Stimulated activated CD4-positive, alpha-beta T cell treated with anti-CD3 and anti-CD28 coated beads, Interleukin-12 subunit alpha, Interleukin-12 subunit beta, amount 100 ng/mL, for 4 hours (primary cell): ENCODE data around the gene ITPR2.

Experiments used
- DNase-seq: peaks from one replicate; pipeline ENCODE4 v3.0.0-alpha.2; 2020

Gene ITPR2

DNA sequence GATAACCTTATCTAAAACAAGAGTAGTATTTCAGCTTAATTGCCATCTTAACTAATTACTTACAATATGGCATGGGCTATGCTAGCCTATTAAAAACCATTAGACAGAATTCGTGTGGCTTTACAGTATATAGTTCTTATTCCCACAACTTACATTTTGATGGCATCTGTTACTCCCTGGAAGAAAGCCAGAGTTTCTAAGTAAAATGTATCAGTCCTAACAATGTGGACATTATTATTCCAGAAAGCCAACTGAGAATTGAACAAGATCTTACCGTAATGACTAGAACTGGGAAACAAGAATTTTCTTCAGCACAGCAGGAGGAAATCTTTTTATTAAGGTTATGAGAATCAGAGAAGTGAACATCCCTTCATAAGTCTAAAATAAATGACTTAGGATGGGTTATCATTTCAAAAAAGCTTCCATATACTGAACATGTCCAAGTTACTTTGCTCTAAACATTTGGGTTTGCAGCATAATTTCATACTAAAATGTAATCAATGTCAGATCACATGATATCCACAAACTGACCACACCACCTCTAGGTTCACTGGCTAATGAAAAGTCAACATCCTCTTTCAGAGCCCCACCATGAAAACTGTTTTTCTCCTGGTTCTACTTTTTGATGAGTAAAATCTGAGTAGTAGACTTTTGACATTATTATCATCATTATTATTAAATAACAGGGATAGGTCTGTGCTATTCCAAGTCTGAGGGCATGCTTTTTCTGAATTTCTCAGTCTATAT lies 457.9 kb downstream of the ITPR2 start:
- no peak for DNase-seq

DNA sequence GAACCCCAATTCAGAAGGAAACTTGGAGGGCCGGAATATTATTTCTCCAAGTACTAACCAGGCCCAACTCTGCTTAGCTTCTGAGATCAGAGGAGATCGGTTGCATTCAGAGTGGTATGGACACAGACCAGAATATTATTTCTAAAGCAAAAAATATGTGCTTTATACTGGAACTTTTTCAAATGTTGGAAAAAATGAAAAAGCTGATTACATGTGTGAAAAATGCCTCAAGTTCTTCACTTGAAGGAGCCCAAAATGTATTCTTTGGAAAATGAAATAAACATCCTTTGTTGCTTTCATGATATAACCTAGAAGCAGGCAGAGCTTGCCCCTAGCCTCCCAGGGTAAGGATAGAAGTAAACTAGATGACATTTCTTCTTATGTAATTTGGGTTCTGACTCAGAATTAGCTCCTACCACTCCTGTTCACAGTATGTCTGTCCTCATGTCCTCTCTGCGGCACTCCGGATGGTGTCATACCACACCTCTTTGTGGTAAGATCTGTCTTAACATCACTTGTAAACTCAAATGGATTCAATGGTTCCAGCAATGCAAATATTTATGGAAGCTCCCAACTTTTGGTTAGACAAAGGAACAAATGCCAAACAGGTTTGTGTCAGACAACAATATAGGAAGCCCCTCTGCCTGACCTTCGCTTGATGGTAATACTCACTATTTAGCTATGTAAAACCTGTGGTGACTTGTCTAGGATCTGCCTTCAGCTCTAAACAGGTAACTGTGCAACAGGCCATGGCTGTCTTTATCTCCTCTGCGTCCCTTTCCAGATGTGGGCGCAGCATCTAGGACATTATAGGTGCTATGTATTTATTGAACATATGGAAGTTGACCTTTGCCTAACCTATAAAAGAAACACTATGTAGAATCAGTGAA lies 459.1 kb downstream of the ITPR2 start:
- DNase-seq = no peak

DNA sequence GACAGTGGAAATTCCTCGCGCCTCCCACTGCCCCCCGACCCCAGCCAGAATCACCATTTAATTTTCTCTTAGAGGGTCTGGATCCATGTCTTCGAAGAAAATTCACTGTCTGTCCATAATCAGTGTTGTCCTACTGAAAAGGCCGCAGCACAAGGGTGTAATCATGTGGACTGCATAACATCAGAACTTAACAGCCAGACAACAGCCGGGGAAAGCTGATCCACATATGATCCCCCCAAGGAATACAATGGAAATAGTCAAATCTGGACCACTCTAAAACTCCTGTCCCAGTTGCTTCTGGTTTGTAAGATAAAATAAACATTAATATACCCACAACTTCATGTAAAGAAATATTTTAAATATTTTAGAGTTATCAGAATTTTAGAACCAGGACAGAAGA lies 460.1 kb downstream of the ITPR2 start:
- DNase-seq = no peak

DNA sequence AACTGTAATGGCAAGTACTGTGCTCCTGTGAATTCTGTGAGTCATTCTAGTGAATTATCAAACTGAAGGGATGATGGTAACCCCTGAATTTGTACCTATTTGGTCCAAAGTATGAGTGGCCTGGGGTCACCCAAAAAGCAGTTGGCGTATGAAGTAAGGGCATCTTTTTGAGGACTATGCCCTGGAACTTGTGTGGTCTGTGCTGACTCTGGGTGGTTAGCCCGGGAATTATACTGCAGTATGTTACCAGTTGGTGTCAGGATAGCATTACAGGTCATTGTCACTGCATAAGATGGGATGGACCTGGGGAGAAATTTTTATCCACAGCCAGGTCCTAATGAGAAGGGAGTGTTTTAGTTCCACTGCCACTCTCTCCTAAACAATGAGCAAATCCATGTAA lies 462.9 kb downstream of the ITPR2 start:
- no peak for DNase-seq

DNA sequence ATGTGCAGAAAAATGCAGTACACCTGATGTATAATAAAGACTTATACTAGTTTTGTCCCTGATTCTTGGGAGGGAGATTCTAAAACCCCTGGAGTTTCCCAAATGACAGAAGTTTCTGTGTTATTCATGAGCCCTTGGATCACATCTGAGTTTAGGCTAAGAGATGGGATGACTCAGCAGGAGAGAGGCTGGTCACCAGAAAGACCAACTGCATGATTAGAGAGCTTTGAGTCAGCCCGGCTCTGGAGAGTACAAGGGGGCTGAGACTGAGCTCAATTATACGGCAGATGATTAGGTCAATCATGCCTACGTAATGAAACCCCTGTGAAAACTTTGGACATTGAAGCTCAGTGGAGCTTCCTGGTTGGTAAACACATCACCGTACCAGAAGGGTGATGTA lies 463.4 kb downstream of the ITPR2 start:
- no peak for DNase-seq

DNA sequence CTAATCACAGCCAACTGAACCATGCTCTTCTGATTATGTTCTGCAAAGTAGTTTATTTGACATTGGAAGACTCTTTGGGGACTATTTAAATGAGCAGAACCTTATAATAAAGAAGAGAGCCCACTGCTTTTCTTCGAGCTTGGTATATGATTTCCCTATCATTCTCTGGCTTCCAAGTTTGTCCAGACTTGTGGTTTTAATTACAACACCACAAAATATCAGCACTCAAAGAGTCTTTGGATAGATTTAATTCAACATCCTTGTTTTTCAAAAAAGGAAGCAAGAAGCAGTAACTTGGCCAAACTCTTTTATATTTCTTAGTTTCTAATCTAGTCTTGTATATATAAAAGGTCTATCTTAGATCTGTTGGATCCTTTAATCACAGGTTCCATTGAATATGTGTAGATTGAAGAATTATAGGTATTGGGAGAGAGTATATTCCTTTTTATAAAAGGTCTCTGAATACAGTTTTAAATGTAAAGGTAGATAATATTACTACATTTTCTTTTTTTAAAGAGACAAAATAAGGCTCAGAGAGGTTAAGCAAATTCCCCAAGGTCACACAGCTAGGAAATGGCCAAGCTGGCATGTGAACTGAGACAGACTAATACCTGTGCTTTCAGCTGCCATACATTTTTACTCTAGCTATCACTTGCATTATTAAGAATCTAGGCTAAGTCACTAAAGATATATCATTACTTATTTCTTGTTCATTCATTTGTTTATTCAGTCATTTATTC lies 464.8 kb downstream of the ITPR2 start:
- no peak for DNase-seq

DNA sequence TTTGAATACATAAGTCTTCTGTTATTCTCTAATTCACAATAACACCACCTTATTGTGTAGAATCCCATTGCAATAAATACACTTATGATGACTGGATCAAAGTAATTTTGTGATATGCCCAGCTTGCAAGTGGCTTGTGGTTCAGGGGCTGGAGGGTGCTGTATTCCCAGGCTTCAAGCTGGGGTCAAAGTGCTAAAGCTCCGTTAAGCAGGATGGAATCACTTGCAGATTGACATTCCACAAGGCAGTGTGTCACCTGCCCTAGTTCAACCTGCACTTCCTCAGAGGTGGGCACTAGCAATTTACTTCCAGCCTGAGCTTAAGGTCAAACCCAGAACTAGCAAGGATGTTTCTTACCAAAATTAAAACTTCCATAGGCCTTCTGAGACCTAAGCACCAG lies 471.0 kb downstream of the ITPR2 start:
- DNase-seq = no peak

DNA sequence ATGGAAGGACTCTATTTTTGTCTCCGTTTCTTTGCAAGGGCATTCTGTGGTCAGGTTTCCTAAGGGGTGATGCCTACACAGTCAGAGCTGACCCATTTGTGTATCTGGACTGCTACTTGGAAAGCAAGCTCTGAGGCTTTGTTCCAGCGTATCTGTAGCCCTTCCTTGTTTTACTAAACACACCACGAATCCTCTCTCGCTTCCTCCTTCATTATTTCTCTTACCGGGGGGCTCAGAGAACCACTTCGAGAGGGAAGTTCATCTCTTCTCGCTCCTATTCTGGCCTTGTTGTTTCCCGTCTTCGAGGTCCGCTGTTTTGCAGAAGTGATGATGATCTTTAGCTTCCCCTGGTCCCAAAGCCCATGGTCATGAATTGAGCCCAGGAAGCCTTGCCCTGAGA lies 472.9 kb downstream of the ITPR2 start:
- no peak for DNase-seq

DNA sequence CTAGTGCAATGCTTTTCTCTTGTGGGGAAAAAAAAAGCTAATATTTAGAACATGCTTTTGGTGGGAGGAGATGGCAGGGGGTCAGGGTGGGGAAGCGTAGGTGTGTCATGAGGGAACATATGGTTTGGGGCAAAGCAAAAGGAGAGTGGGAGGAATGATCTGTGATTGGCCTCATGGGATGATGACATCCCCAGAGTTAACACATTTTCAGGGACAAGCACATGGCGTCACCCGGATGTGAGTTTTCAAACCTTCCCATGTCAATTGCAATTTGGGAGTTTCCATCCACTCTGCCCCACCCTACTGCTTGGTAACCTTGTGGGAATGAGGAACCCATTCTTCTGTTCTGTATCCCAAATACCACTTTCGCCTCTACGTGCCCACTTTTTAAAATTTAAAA lies 473.4 kb downstream of the ITPR2 start:
- no peak for DNase-seq

DNA sequence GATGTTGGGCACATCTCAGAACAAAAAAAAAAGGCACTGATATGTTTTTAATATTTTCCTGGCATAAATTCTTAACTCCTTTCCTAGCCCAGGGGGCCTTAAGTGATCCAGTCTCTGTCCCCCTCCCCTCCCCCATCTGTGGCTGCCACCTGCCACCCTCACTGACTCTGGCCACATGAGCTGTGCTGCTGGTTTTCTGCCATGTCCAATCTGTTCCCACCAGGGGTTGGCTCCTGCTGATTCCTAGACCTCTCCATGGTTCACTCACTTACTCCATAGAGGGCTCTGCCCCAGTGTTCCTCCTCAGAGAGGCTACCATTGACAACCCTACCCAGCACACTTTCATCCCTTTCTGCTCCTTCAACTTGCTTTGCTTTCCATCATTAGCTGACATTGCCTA lies 474.3 kb downstream of the ITPR2 start:
- DNase-seq = no peak

DNA sequence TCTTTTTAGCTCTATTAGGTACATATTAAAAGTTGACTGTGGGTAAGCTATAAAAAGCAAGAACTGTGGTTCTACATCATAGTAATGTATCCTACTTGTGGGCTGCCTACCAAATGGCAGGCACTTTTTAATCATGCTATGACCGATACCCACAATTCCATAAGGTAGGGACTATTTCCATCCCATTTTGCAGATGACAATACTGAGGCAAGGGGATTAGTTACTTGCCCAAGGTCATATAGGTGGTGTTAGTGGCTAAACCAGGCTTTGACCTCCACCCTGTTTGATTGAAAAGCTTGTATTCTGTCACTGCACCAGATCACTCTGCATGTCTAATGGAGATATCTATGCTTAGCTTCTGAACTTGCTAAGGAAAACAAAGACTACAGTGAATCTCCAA lies 485.7 kb downstream of the ITPR2 start:
- DNase-seq = no peak

DNA sequence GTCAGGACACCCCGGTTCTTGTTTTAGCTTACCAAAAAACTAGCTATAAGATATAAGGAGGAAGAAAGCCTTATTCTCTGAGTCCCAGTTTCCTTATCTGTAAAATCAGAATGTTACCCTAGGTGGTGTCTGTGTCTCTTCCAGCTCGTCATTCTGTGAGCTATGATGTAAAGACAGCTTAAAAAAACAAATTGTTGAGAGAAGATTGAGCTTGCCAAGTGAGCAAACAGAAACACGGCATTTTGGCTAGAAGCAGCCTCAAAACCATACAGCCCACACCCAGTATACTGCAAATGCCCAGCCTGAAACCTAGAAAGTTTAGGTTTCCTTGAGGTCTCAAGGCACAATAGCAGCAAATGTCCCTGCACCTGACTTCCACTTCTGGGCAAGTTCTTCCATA lies 486.3 kb downstream of the ITPR2 start:
- DNase-seq = no peak

DNA sequence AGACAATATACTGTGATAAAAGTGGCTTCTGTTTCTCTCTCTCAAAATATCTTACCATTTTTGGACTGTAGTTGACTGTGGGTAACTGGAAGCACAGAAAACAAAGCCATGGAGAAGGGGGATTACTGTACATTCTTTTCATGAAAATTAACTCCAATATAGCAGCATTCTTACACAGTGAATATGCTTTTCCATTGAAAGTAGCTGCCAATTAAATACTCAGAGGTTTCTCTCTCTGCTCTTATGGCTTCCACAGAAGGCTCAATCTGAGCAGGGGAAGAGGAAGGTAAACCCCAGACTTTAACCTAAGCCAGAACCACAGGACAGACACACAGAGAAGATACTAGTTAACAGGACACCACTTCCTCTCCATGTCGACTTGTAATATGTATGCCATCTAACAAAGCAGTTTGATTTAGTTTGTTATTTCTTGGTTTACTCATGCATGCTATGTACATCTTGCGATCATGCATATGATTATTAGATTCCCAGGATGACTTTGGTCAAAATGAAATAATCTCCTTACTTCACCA lies 487.5 kb downstream of the ITPR2 start:
- DNase-seq = no peak

DNA sequence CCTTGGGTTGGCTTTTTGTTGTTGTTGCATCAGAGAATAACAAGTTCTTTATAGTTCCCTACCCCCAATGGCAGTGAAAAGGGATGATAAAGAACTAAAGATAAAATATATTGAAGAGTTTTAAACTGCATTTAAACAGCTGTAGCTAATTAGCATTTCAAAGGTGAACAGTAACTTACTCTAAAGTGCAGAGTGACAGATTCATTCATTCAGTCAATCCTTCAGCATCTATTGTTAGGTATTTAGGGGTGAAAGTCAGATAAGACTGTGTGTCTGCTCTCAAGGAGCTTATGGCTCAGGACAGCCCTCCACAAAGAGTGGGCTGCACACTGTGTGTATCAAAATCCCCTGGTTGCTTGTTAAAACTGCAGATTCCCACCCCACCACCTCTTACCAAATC lies 491.5 kb downstream of the ITPR2 start:
- DNase-seq = no peak

DNA sequence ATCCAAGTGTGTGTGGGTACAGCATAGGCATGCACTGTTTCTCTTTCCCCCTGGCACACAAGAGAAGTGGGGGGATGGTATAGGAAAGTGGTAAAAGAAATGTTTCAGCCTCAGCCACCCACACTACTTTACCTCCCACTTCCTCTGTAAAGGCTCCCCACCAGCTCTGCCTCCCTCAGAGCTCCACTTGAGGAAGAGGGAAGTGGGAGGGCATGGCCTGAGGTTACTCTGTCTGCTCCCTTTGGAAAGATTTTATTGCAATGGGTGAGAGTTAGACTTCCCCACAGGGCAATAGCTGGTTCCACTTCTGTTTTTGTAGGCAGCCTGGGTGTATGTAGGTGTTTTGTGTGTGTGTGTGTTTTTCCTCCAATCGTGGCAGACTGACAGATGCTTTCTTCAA lies 492.3 kb downstream of the ITPR2 start:
- DNase-seq = no peak

DNA sequence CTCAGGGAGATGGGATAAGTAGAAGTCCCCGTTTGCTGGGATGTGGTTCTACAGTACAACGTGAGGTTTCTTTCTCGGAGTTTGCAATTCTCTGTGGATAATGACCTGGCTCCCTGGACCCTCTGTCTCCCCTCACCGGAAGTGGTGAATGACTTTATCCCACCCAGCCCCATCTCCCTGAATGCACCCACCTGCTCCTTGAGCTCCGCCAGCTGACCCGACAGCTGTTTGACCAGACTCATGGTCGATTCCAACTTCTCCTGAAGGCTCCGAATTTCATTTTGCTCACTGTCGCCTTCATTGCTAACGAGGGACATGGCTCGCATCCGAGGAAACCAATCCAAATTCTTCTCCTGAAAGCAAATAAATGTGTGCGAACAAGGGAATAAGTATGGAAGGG lies 493.0 kb downstream of the ITPR2 start:
- DNase-seq = no peak

DNA sequence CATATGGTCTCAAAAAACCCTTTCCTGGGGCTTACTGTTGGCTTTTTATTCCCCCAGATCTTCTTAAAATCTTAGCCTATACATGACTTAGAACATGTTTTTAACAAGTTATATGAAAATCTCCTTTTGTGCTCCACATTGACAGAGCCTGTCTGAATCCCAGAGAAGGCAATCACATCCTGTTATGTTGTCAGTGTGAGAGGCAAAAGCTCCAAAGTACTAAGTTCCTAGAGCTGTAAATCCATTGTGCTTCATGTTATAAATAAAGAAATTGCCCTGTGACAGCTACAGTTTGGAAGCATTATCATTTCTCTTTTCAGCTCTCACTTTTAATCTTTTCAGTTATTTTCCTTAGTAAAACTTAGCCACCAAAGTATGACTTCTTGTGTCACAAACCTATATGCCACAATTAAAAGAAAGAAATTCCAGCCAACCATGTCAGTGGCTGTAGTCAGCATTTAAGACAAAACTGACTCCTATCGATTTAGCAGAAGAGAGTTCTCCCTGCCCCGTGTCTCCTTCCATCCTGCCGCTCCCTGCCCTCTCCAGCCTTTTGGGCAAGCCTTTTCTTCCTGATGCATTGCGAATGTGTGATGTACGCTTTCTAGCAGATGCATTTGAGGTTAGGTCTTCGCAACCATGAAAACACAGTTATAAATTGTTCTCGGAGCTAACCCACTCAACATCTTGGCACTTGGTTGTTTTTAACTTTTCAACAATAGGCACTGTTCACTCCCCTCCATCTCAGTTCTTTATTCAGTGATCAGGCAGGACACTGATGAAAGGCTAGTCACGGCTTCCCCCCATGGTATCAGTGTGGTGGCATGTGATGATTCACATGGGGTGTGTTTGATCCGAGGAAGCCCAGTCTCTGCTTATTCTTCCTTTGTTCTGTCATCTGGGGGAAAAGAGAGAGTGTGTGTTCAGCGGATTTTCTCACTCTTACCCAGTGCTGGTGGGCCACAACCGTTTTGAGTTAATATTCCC lies 494.1 kb downstream of the ITPR2 start:
- DNase-seq = no peak

DNA sequence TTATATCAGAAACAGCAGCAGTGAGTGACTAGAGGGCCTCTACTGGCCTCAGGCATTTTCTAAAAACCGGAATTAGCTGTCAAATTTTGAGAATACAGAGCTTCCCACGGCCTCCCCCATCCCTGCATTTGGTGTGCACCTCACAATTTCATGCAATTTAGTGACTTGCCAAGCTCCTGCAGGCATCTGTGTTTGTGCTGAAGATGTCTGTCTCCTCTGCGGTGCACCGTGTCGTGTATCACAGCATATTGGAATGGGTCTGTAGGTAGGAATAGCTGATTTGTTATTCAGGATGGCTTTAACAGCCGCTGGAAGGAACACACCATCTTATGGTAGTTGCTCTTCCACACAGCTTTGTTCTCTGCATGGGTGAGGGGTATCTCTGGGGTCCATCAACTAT lies 497.3 kb downstream of the ITPR2 start:
- DNase-seq = no peak

DNA sequence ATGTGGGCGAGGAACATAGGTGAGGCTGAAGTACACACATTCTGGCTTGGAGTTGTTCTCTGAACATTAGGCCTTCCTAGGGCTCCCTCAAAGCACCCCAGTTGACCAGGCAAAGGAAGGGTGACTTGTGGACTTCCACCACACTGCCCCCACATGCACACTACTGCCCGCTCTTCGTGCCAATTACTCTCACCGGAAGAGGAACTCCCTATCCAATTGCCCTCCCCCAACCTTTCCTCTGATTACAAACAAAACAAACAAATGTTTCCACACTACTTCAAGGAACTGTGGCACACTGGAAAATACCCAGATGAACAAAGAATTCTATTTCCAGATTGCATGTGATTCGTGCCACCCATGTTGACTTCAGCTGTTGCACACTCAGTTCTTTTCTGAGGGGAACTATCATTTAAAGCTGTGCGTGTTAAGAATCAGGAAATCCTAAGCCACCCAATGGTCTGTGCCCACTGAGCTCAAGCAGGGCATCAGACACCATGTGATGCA lies 498.3 kb downstream of the ITPR2 start:
- DNase-seq = no peak

DNA sequence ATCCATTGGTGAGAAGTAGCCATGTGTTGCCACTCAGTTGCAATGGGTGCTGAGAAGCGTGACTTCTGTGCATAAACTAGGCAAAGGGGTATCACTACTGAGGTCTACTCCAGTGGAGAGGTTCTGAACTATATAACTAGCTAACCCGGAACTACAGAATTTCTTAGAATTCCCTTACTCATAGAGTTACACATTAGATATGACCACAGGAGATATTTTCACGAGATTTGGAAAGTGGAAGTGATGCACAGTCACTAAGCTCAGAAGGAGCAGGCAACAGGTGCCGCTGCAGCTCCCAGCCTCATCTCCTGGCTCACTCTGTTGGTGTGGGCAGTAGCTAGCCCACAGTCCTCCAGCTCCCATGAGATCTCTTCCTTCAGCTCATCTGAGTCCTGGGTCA lies 501.0 kb downstream of the ITPR2 start:
- DNase-seq = no peak

DNA sequence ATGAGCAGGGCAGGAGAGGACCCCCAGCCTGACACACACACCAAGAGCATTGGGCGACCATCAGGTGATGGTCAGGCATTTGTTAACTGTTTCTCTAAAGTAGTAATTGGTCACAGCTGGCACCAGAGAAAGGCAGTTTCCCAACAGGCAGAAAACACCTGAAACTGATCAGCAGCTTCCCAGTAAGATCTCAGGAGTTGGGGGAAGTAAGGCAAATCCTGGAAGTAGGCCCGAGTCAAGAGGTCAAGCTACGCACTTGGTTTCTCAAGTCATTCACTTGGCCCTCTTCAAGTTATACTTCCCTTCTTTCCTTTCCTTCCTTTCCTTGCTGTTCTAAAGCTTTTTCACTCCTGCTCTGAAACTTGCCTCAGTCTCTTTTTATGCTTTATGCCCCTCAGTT lies 501.9 kb downstream of the ITPR2 start:
- DNase-seq = no peak
